GM12864 (cell line): ENCODE measurements around the gene HS3ST4.

ENCODE experiments used
- DNase-seq: peaks from one replicate; pipeline ENCODE4 v3.0.0-alpha.2; 2011; ENCODE audit warnings: low read depth
- H3K4me3 ChIP-seq: 2 replicates; pipeline ENCODE4 v1.5.1; 2011; ENCODE audit warnings: mild to moderate bottlenecking, low read depth, low read length, control low read depth
- CTCF ChIP-seq: IDR thresholded peaks from 2 replicates; pipeline ENCODE4 v1.5.1; 2011; ENCODE audit warnings: low read depth, mild to moderate bottlenecking, moderate library complexity, low read length, control low read depth, inconsistent platforms; ENCODE audit errors: missing control alignments

Gene HS3ST4

GRCh38 chr16:26134588-26134987 lies 442.8 kb downstream of the HS3ST4 start:
- DNase-seq: no peak
- no peak for TF ChIP-seq CTCF
- H3K4me3 ChIP-seq: no peak overlapping the region

GRCh38 chr16:26137956-26138355 lies 446.2 kb downstream of the HS3ST4 start:
- TF ChIP-seq CTCF: no peak
- no peak for DNase-seq
- no peak overlapping the region for H3K4me3 ChIP-seq

- DNase-seq: no peak
- no peak for TF ChIP-seq CTCF
- H3K4me3 ChIP-seq: no peak overlapping the region
Observed at GRCh38 chr16:26139091-26139490, 447.3 kb downstream of the HS3ST4 start.

GRCh38 chr16:26139884-26140283 lies 448.1 kb downstream of the HS3ST4 start:
- no peak for TF ChIP-seq CTCF
- DNase-seq: no peak
- no peak overlapping the region for H3K4me3 ChIP-seq

GRCh38 chr16:26149364-26150190 lies 457.8 kb downstream of the HS3ST4 start:
- no peak for DNase-seq
- no peak for TF ChIP-seq CTCF
- H3K4me3 ChIP-seq: no peak overlapping the region

- no peak for TF ChIP-seq CTCF
- no peak overlapping the region for H3K4me3 ChIP-seq
- DNase-seq: no peak
Observed at GRCh38 chr16:26155221-26155620, 463.5 kb downstream of the HS3ST4 start.

- DNase-seq: no peak
- no peak for TF ChIP-seq CTCF
- H3K4me3 ChIP-seq: no peak overlapping the region
Observed at GRCh38 chr16:26157319-26157718, 465.6 kb downstream of the HS3ST4 start.
